ENCODE data around the gene TBL3. TPM values are rescaled to one million over a fixed set of nuclear protein-coding genes. Genes with fewer than 3 reads are reported as not detected.

The TBL3 gene
- total and polyA plus RNA-seq, 4 donors, result 23.9 to 58.8 (median 44.1) TPM

DNA sequence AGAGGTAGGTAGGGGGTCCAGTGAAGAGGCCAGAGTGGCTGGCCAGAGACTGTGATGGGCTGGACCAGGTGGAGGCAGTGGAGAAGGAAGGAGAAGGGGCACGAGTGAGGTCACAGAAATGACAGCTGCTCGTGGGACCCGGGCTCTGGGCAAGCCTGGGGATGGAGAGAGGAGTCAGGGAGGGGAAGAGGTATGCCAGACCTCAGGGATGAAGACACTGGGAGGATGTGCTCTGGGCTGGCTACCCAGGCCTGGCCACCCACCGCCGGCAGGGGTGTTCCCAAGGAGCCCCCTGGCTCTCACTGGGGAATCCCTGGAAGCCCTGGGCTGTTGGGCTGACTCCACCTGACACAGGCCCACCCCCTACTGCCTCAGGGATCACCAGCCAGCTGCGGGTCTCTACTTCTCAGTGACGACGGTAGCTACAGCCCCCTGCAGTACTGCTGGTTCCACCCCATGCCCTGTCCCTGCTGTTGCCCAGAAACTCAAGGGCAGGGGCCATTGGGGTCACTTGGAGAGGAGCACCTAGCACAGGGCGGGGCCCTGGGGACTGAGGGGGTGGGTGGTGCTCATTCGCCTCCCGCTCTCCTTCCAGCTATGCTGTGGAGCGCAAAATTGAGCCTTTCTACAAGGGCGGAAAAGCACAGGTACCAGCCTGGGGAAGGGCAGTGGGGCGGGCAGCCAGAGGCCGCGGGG, 1.8 kb downstream of the TBL3 start:
- TF ChIP-seq, protein P1, sequence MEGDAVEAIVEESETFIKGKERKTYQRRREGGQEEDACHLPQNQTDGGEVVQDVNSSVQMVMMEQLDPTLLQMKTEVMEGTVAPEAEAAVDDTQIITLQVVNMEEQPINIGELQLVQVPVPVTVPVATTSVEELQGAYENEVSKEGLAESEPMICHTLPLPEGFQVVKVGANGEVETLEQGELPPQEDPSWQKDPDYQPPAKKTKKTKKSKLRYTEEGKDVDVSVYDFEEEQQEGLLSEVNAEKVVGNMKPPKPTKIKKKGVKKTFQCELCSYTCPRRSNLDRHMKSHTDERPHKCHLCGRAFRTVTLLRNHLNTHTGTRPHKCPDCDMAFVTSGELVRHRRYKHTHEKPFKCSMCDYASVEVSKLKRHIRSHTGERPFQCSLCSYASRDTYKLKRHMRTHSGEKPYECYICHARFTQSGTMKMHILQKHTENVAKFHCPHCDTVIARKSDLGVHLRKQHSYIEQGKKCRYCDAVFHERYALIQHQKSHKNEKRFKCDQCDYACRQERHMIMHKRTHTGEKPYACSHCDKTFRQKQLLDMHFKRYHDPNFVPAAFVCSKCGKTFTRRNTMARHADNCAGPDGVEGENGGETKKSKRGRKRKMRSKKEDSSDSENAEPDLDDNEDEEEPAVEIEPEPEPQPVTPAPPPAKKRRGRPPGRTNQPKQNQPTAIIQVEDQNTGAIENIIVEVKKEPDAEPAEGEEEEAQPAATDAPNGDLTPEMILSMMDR (IDR thresholded peaks at IDR 0.05; ENCODE audit: control extremely low read depth, extremely low read depth), result no peak
- DNase-seq (no peak), ATAC-seq (ENCODE audit: insufficient read depth, low FRiP score) (no peak)
- Histone ChIP-seq H3K4me3 (no peak overlapping the region), H3K9me3 (ENCODE audit: control insufficient read depth in 4 of 4, insufficient read depth in 3 of 4, low read length in 3 of 4) (peaks cover 0 to 23% (median 0%) of the 10 kb centered on the region in 4 donors), H3K27me3 (ENCODE audit: control insufficient read depth in 3 of 3, insufficient read depth in 3 of 3, low read length in 2 of 3) (peaks cover 0 to 5% (median 0%) of the 10 kb centered on the region in 3 donors), H3K4me1 (ENCODE audit: control insufficient read depth in 5 of 5, insufficient read depth in 5 of 5, low read length in 5 of 5) (peaks cover 0 to 11% (median 7%) of the 10 kb centered on the region in 5 donors), H3K36me3 (ENCODE audit: control insufficient read depth in 4 of 4, insufficient read depth in 4 of 4, low read length in 4 of 4) (peaks cover 0 to 46% (median 20%) of the 10 kb centered on the region in 4 donors), H3K27ac (ENCODE audit: low read depth in 1 of 2, low read length in 1 of 2) (no peak overlapping the region), H3K9ac (ENCODE audit: insufficient read depth in 1 of 2, low read length in 2 of 2) (no peak overlapping the region)
- WGBS, 2 donors, result 91 to 96% methylated on average over 15 to 16 of the region's 16 CpGs

DNA sequence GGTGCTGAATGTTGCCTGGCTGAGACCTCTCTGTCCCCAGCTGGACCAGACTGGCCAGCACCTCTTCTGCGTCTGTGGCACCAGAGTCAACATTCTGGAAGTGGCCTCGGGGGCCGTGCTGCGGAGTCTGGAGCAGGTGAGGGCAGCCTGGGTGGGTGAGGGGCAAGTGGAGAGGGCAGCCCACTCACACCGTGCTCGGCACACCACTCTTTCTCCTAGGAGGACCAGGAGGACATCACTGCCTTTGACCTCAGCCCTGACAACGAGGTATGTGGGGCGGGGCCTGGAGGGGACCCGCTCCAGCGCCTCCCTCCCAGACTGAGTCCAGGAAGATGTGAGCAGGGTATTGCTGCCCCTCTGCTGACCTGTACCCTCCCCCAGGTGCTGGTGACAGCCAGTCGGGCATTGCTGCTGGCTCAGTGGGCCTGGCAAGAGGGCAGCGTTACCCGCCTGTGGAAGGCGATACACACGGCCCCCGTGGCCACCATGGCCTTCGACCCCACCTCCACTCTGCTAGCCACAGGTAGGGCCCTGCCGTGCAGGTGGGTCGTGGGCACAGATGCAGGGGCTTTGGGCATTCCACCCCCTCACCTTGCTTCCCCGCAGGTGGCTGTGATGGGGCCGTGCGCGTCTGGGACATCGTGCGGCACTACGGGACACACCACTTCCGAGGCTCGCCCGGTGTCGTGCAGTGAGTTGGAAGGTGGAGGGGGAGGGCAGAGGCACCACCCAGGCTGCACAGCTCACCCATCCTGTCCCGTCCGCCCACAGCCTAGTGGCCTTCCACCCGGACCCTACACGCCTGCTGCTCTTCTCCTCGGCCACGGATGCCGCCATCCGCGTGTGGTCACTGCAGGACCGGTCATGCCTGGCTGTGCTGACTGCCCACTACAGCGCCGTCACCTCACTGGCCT, 2.6 kb downstream of the TBL3 start:
- peaks cover 0 to 24% (median 0%) of the 10 kb centered on the region in 4 donors for H3K9me3 ChIP-seq (ENCODE audit: control insufficient read depth in 4 of 4, insufficient read depth in 3 of 4, low read length in 3 of 4)
- H3K9ac ChIP-seq (ENCODE audit: insufficient read depth in 1 of 2, low read length in 2 of 2), result no peak overlapping the region
- H3K4me1 ChIP-seq (ENCODE audit: control insufficient read depth in 5 of 5, insufficient read depth in 5 of 5, low read length in 5 of 5), result peaks cover 0 to 11% (median 7%) of the 10 kb centered on the region in 5 donors
- 94 to 97% methylated on average over 41 to 42 of the region's 42 CpGs for WGBS, 2 donors
- DNase-seq (no peak), ATAC-seq (ENCODE audit: insufficient read depth, low FRiP score) (no peak)
- peaks cover 0 to 10% (median 0%) of the 10 kb centered on the region in 3 donors for H3K27me3 ChIP-seq (ENCODE audit: control insufficient read depth in 3 of 3, insufficient read depth in 3 of 3, low read length in 2 of 3)
- no peak overlapping the region for H3K27ac ChIP-seq (ENCODE audit: low read depth in 1 of 2, low read length in 1 of 2)
- no peak overlapping the region for H3K4me3 ChIP-seq
- TF ChIP-seq, protein P1 (IDR thresholded peaks at IDR 0.05; ENCODE audit: control extremely low read depth, extremely low read depth), result no peak
- H3K36me3 ChIP-seq (ENCODE audit: control insufficient read depth in 4 of 4, insufficient read depth in 4 of 4, low read length in 4 of 4), result peaks cover 0 to 47% (median 20%) of the 10 kb centered on the region in 4 donors

DNA sequence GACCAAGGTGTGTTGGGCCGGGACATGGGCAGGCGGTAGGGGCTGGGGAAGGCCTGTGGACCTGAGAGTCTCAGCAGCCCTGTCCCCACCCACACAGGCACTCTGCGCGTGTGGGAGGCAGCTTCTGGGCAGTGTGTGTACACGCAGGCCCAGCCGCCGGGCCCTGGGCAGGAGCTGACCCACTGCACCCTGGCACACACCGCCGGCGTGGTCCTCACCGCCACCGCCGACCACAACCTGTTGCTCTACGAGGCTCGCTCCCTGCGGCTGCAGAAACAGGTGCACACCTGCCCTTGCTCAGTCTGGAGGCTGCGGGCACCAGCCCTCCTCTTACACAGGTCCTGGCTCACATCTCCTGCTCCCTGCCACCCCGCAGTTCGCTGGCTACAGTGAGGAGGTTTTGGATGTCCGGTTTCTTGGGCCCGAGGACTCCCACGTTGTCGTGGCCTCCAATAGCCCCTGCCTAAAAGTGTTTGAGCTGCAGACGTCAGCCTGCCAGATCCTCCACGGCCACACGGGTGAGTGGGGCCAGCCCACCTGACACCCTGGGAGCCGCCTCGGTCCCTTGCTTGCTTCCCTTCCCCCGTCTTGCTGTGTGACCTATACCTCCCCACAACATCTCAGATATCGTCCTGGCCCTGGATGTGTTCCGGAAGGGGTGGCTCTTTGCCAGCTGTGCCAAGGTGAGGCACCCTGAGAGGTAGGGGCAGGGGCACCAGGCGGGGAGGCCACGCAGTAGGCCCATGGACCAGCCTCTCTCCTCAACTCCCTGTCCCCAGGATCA, 3.8 kb downstream of the TBL3 start:
- H3K9me3 ChIP-seq (ENCODE audit: control insufficient read depth in 4 of 4, insufficient read depth in 3 of 4, low read length in 3 of 4), result peaks cover 0 to 24% (median 0%) of the 10 kb centered on the region in 4 donors
- peaks cover 0 to 47% (median 20%) of the 10 kb centered on the region in 4 donors for H3K36me3 ChIP-seq (ENCODE audit: control insufficient read depth in 4 of 4, insufficient read depth in 4 of 4, low read length in 4 of 4)
- DNase-seq (no peak), ATAC-seq (ENCODE audit: insufficient read depth, low FRiP score) (no peak)
- H3K9ac ChIP-seq (ENCODE audit: insufficient read depth in 1 of 2, low read length in 2 of 2), result no peak overlapping the region
- no peak overlapping the region for H3K27ac ChIP-seq (ENCODE audit: low read depth in 1 of 2, low read length in 1 of 2)
- TF ChIP-seq, protein P1 (IDR thresholded peaks at IDR 0.05; ENCODE audit: control extremely low read depth, extremely low read depth), result no peak
- H3K27me3 ChIP-seq (ENCODE audit: control insufficient read depth in 3 of 3, insufficient read depth in 3 of 3, low read length in 2 of 3), result peaks cover 0 to 21% (median 7%) of the 10 kb centered on the region in 3 donors
- no peak overlapping the region for H3K4me3 ChIP-seq
- 94 to 96% methylated on average over 33 of the region's 33 CpGs for WGBS, 2 donors
- peaks cover 0 to 14% (median 7%) of the 10 kb centered on the region in 5 donors for H3K4me1 ChIP-seq (ENCODE audit: control insufficient read depth in 5 of 5, insufficient read depth in 5 of 5, low read length in 5 of 5)
